ENCODE results near the gene RNF10.
"Not testable (repeated sequence)": the region's sequence is repeated elsewhere in the genome, so short reads cannot be mapped to it uniquely, and the experiment has no call there.

Gene RNF10

DNA sequence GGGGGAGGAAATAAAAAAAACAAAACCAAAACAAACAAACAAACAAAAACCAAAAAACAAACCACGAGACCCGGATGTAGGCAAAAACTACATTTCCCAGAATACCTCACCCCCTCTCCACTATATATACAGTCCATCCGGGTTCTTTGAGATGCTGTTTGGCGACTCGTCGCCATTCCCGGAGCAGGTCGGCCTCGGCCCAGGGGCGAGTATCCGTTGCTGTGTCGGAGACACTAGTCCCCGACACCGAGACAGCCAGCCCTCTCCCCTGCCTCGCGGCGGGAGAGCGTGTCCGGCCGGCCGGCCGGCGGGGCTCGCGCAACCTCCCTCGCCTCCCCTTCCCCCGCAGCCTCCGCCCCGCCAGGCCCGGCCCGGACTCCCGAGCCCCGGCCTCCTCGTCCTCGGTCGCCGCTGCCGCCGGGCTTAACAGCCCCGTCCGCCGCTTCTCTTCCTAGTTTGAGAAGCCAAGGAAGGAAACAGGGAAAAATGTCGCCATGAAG is at the start of gene RNF10:
RNF10 (plus strand) TSS at position 154 of the 500 bp plus-strand sequence. CDS start 456 bp downstream, outside the sequence.
- peak; percentile 89 for DNase-seq

DNA sequence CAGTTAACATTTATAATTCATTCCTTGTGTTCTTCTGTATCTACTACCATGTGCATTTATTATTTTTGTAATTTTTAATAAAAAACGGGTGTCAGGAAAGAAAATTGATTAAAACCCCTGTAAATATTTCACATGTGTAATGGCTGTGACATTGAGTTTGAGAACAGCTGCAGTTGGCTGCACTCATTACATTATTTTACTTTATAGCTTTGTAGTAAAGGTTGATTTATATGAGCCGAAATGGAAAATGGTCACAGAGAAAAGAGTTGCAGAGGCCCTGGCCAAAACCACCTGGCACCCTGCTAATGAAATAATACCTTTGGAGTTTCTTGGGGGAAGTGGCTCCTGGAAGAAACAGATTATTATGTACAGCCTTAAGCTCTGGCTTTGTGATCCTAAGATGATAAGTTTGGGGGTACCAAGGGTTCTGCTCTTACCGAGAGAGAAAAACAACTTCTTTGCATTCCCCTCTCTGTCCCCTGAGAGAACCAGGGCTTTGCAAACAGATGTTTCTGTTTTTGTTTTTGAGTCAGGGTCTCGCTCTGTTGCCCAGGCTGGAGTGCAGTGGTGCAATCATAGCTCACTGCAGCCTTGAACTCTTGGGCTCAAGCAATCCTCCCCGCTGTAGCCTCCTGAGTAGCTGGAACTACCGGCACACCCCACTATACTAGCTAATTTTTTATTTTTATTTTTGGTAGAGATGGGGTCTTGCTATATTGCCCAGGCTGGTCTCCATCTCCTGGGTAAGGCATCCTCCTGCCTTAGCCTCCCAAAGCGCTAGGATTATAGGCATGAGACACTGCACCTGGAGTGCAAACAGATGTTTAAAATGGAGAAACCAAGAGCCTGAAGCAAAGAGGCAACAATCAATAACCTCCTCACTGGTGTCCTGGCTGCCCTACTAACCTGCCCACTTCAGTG is 47.9 kb upstream of the RNF10 start:
- DNase-seq = no peak

DNA sequence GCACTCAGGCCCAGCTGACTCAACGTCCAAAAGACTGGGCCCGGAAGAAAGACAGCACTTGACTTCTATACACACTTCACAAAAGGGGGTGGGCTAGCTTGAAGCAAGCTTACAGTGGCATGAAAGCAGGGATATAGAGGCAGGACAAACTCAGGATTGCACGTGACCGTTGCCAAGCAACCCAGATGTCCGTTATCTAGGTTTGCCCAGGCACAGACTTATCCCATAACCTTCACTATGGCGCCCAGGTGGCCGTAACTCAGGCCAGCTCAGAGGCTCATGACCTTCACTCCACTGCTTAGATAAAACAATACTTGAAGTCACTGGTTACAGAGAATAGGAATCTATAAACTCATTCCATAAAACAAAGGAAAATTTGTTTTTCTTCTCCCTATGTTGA is 46.6 kb upstream of the RNF10 start:
- not testable (repeated sequence) for DNase-seq

DNA sequence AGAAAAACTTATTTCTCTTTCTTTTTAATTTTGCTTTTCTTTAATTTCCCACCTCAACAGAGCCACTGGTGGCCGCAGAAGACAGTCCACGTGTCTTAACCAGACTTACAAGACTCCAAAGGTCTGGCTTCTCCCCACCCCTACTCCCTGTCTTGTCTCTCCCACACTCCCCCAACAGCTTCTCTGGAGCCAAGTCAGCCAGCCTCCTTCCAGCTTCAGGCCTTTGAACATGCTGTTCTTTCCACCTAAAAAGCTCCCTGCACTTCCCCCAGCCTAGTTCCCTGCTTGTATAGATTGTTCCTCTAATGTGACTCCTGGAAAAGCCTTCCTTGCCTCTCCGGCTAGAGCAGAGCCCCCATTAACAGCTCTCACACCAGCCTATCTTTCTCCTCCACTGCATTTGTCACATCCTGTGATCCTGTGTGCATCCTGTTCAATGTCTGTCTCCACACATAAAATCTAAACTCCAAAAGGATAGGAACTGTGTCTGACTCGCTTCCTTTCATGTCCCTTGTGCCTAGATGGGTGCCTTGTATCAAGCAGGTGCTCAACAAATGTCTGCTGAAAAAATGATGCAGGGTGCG is 46.0 kb upstream of the RNF10 start:
- no peak for DNase-seq

DNA sequence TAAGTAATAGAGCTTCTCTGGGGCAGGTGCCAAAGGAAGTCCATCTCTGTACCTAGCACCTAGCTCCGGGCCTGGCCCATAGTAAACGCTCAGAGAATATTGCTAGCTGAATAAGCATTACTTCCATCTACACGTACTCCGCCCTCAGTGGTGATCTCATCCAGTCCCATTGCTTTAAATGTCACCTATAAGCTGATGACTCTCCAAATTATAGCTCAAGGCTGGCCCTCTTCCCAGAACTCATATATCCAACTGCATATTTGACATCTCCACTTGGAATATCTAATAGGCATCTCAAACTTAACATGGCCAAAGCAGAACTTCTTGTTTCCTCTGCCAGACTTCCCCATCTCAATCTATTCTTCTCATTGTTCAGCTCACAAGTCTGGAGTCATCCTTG is 45.1 kb upstream of the RNF10 start:
- no peak for DNase-seq

DNA sequence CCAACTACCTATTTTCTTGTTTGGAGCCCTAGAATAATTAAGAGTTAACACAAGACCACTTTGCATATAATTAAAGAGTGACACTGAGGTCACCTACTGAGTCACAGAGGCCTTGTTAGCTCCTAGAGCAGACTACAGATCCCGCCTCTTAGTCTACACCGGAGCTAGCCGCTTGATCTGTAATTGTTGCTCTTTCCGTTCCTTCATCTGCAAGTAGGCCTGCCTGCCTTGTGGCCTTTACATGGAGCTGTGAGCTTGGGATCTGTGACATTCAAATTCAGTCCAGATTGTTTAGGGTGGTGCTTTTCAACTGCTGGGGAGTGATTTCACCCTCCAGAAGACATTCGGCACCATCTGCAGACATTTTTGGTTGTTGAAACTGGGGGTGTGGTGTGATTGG is 43.8 kb upstream of the RNF10 start:
- DNase-seq = no peak

DNA sequence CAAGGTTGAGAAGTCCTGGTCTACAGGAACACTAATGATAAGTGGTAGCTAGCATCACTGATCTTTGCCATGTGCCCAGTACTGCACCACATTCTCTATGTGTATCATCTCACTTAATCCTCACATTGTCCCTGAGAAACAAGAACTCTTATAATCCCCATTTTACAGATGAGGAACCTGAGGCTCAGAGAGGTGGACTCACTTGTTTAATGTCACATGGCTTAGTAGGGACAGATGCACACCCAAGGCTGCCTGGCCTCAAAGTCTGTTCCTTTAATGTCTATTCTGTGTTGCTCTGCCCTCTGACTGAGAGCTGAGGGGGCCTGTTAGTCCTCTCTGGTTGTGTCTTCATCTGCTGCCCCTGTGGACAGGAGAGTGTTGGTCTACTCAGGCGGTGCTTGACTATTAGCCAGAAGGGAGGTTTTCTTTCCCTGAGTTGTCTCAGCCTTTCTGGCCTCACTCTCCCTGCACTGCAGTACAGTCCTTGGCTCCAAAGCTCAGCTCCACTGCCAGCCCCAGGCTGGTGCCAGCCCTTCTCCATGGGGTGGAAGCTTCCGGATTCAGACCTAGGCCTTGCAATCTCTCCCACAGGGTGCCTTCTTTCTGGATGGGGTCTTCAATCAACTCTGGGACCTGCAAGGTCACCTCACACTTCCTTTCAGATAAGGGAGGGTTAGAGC is 43.2 kb upstream of the RNF10 start:
- DNase-seq = no peak

DNA sequence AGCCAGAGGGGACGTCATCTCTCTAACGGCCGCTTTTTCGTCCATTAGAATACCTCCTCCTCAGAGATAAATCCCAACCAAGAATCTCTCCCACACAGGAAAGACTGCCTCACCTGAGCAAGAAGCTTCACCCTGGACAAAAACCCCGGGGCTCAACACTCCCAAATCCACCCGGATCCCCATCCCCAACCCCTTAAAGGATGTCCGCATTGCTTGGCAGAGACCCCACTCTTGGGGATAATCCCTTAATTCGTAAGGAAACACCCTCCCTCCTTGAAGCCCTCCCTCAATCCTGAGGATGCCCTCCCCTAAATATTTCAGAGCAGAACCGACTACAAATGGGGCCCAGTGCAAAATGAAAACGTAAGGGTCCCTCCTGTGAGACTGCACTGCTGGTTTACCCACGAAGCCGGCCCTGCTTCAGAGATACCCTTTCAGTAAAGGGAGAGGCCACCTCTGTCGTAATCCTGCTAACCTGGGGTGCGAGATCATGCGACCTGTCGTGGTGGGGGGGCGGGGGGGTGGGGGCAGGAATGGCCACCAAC is 38.9 kb upstream of the RNF10 start:
- no peak for DNase-seq

DNA sequence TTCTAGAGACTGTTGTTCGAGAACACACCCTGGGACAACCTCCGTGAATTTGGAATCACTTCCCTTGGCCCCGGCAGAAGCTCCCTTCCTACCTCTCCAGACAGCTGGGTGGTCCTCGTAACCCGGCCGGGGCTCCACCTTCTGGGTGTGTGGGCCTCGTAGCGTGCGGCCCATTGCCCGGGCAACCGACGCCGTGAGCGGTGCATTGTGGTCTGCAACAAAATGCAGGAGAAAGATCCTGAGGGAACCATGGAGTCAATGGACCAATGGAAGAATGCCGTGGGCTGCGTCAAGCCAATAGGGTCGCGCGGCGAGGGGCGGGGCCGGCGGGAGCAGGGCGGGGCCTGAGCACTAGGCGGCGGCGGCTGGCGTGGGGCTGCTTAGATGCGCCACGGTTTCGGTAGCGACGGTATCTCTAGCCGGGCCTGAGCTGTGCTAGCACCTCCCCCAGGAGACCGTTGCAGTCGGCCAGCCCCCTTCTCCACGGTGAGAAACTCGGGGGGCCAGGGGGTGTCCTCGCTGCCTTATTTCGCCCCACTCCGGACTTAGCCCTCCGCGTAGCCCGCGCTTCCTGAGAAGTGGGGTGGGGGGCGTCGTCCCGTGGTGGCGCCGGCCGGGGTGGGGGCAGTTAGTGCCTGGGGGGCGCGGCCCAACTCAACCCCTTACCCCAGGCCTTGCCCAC is 38.3 kb upstream of the RNF10 start, which contains the start of gene DYNLL1:
DYNLL1 (plus strand) TSS at position 383 of the 682 bp plus-strand sequence. CDS start 309 bp downstream, outside the sequence.
- peak; percentile 96 for DNase-seq

DNA sequence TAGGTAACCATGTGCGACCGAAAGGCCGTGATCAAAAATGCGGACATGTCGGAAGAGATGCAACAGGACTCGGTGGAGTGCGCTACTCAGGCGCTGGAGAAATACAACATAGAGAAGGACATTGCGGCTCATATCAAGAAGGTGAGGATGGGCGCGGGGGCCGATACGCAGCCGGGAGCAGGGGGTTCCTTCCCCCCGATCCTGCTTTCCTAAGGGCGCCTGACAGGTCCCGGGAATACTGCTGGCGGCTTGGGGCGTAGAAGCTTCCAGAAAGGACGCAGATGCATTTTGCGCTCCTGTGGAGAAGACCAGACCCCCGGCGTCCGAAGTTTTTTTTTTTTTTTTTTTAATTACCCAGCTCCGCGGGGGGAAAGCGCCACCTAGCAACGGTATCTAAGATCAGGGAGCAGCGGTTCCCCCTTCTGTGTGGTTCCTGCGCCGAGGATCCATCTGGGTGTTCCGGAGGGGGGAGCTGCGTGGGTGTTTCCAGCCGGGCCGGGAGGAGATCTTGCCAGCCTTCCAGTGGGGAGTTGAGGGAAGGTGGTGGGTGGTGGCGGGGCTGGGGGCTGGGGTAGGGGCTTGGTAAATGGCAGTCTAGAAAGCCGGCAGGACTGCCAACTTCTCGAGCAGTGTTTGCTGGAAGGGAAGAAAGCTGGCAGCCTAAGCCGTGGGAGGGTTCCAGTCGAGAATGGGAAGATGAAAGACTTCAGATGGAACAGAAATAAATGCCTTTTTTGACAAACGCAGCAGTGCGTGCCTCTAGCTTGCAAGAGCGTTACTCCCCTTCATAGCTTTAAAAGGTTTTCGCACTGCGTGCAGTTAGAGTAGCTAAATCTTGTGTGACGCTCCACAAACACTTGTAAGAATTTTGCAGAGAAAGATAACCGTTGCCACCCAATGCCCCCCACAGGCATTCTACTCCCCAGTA is 37.5 kb upstream of the RNF10 start:
- DNase-seq = peak; percentile 57

DNA sequence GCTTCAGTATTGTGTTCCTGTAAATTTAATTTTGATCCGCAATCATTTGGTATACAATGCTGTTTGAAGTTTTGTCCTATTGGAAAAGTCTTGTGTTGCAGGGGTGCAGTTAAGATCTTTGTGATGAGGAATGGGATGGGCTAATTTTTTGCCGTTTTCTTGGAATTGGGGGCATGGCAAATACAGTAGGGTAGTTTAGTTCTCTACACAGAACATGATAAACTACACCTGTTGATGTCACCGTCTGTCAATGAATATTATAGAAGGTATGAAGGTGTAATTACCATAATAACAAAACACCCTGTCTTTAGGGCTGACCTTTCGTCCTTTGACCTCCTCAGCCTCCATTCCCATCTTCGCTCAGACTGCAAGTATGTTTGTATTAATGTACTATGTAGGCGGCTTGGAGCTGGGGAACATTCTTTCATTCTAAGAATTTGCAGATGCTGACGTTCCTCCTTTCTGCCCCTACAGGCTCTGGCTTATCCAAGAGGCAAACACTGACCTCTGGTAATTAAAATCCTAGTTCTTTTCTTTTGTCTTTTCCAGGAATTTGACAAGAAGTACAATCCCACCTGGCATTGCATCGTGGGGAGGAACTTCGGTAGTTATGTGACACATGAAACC is 36.5 kb upstream of the RNF10 start:
- DNase-seq = no peak

DNA sequence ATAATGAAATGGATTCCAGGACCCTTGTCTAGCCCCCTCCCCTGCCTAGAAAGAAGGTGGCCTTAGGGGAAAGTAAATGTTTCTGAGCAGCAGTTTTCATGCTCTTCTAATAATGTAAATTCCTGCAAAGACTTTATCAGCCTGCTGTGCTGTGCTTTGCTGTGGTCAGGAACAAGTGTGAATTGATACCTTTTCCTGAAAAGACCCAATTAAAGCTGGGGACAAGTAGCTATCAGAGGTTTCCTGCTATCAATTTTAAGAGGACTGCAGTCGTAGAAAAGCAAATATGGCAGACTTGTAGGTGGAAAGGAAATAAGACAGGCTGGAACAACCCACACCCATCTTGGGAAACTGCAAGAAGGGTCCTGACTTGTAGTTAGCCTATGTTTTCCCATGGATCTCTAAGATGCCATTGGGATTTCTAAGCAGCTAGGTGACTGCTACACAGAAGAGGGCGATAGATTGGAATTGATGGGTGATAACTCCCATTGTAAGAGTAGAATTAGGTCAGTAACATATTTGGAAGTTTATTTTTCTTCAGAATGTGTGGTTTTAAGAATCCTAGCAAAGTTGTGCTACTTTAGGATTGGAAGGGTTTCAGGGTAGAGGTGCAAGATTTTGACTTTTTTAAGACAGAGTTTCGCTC is 35.2 kb upstream of the RNF10 start:
- no peak for DNase-seq

DNA sequence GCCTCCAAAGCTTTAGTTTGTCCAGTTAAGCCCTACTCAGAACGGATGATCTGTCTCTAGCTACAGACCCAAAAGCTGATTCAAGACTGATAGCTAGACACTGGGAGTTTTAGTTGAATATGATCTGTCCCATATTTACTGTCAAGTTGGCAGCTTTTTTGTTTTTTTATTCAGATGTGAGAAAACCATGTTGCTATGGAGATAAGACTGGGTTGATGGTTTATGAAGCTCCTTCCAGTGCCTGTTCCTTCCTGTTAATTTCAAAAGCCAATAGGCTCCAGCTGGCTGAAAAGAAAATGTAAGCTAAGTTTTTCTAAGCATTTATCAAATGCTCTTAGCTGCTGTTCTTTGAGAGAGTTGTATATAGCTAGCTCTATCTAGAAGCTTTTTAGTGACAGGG is 33.6 kb upstream of the RNF10 start:
- no peak for DNase-seq

DNA sequence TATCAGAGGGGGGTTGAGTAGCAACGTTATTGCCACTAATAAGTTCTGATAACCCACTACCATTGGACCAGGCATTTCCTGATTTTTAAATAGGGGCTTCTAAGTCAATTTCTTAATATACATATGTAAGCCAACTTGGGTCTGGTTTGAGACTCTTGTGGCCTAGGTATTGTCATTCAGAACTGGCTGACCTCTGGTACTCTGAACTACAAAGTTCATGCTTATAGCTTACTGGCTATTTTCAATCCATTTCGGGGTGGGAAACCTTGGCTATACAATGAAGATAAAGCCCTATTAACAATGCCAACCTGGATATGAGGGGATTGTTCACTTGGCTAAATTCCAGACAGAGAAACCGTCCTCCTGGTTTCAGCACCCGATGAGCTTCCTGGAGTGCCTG is 29.6 kb upstream of the RNF10 start:
- no peak for DNase-seq

DNA sequence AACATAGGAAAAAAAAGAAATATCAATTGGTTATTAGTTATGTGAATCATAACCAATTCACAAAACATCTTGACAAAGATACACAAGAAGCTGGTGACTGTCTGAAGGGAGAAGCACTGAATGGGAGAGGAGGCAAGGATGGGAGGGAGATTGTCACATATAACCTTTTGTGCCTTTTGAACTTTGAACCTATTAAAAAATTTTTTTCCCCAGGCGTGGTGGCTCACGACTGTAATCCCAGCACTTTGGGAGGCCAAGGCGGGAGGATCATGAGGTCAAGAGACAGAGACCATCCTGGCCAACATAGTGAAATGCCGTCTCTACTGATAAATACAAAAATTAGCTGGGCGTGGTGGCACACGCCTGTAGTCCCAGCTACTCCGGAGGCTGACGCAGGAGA is 25.6 kb upstream of the RNF10 start:
- DNase-seq = no peak

DNA sequence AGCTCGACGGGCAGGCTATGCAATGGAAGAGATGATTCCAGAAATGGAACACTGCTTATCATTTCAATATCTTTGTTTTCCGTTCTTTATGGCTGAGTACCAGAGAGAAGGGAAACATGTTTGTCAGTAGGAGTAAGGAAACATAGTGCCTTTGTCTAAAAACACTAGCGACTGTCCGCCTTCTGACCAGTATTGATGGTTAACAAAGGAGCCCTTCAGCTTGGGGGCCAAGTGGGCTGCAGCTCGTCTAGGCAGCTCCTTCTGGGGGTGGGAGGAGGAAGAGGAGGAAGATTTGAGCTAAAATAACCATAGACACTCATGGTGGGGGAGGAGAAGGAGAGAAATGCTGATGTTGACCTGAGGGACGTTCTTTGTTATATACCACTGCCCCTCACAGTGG is 20.2 kb upstream of the RNF10 start:
- DNase-seq = no peak

DNA sequence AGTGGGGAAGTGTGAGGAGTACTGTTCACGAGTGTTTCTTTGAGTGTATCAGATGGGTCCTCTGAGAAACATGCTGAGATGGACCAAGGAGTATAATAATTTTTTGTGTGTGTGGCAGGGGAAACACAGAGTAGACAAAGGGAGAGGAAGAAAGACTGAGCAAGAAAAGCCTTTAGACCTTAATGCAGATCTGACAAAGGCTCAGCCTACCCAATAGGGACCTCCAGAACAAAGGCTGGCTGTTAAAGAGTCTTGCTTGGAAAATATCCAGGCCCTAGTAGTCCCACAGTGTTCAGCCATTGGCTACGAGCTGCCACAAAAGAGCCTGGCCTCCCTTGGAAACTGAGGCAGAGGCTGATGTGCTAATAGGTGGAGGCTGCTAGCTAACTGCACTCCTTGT is 18.7 kb upstream of the RNF10 start:
- no peak for DNase-seq

DNA sequence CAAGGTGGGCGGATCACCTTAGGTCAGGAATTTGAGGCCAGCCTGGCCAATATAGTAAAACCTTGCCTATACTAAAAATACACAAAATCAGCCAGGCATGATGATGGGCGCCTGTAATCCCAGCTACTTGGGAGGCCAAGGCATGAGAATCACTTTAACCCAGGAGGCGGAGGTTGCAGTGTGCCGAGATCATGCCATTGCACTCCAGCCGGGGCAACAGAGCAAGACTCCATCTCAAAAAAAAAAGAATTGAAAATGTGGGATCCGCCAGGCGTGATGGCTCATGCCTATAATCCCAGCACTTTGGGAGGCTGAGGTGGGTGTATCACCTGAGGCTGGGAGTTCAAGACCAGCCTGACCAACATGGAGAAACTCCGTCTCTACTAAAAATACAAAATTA is 14.8 kb upstream of the RNF10 start:
- DNase-seq = not testable (repeated sequence)

DNA sequence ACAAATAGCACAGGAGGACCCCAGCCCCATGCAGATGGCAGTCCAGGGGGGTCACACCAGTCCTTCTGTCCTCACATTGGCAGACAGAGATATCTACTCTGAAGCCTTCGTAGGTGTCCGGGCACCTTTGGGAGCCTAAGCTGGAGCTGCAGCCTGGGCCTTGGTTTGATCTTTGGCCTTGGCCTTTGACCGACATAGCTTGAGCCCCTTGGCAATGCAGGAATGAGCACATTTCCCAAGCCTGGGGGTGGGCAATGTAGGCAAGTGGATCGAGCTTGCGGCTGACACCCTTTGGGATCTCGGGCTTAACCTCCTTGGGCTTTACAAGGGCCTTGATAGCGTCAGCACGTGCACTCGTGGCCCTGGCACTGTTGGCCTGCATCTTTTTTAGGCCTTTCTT is 11.6 kb upstream of the RNF10 start:
- no peak for DNase-seq

DNA sequence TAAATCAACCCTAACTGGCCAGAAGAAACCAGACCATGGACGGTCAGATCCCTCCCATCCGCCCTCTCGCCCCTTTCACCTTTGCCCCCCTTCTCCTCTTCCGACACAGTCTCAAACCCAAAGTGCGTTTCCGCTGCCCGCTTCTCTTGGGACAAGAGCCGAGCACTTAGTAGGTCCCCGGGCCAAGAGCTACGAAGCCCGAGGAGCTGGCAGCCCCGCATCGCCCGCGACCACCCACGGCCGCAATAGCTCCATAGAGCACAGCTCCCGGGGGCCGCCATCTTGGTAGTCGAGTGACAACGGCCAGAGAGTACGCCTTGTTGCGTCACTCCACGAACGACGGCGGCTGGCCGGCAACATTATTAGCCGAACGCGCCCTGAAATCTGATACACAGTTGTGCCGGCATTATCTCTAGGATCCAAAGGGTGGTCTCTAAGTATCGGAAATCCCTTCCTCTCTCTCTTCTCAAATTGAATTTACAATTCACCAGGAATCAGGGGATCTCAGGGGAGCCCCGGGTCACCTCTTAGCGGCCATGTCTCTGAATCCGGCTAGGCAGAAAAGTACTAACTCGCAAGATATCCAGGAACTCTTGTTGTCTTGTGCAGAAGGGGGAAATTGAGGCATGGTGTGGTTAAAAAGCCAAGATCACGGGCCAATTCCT is 5.2 kb upstream of the RNF10 start, which contains the start of gene COQ5:
COQ5 (minus strand) TSS at position 298 of the 665 bp plus-strand sequence; CDS start at position 281, 17 bp downstream.
- peak; percentile 88 for DNase-seq

All from CD4-positive, alpha-beta T cell treated with Interleukin-4 for 4 hours (primary cell).